ENCODE measurements around the gene GALNT11. TPM values are rescaled to one million over a fixed set of nuclear protein-coding genes. Genes with fewer than 3 reads are reported as not detected.

Gene GALNT11
- total and polyA plus RNA-seq, 9 of the 15 experiments (the other 6 are each of a cell fraction or from before 2014, with no cell fraction given): 8.2 to 59.5 (median 36.5) TPM

- CTCF ChIA-PET (ENCODE audit: low intra/inter-chr PET ratio): interaction anchor here (0.5 kb wide), 1 partner anchor 172 kb away, joined by 3 read pairs; no protein-coding TSS in a partner anchor
- 4% methylated on average over 12 of the region's 12 CpGs for WGBS (ENCODE audit: insufficient coverage, low coverage, missing lambda C conversion rate)
- no peaks in the 10 kb centered on the region for H3K9me1 ChIP-seq (ENCODE audit: control insufficient read depth, insufficient read depth, low read length)
- H3K9ac ChIP-seq (ENCODE audit: insufficient read depth in 1 of 2, low read depth in 2 of 2, low read length in 2 of 2): 0 out of 4 replicates have a peak overlapping the region, but pooled peaks of 1 of the 2 experiments have one; percentile 1
- H3K4me1 ChIP-seq (replicated peaks in 1 of 2; ENCODE audit: control insufficient read depth in 2 of 2, insufficient read depth in 2 of 2, low read length in 2 of 2): no peaks in the 10 kb centered on the region
- no peaks in the 10 kb centered on the region for H4K20me1 ChIP-seq (replicated peaks; ENCODE audit: control insufficient read depth, insufficient read depth, low read length)
- intact Hi-C loops (cut with micrococcal nuclease): loop anchor here (1.0 to 5.0 kb wide), 3 partner anchors 35 to 238 kb away; partner anchors contain the start of gene GALNT11
- H3K27me3 ChIP-seq (ENCODE audit: control insufficient read depth in 2 of 2, insufficient read depth in 2 of 2, low read length in 2 of 2): peaks cover 49 to 60% of the 10 kb centered on the region in 2 experiments
- BruUV-seq (replicated peaks): no TSS peak
- FAIRE-seq (peak; percentile 69), ATAC-seq (peak; percentile 97), DNase-seq (ENCODE audit: extremely low read depth in 1 of 4, low spot score in 3 of 4) (peak; percentile 29 to 71 (median 55))
- in situ Hi-C loops (cut with MboI): no loop called here
- H2AFZ ChIP-seq (ENCODE audit: low read depth, low read length): no peak overlapping the region
- no peaks in the 10 kb centered on the region for H3K9me3 ChIP-seq (replicated peaks; ENCODE audit: control insufficient read depth, insufficient read depth, low read depth, low read length)
- no peaks in the 10 kb centered on the region for H3K36me3 ChIP-seq (ENCODE audit: control insufficient read depth, insufficient read depth, low read length)
- no peaks in the 10 kb centered on the region for H3K79me2 ChIP-seq (ENCODE audit: control insufficient read depth, insufficient read depth, low read length)
- POLR2A ChIA-PET: no interaction called here
- no peak overlapping the region for H3K4me3 ChIP-seq
- no peak overlapping the region for H3K27ac ChIP-seq (ENCODE audit: extremely low read depth, low read depth, low read length)
- H3K4me2 ChIP-seq (ENCODE audit: insufficient read depth, low read length): no peak overlapping the region
- TF ChIP-seq ATF7 (IDR thresholded peaks at IDR 0.05) (peak; percentile 77; the same call in 1 of the 2 replicates), POLR2G (IDR thresholded peaks at IDR 0.05; ENCODE audit: low read depth, low read length) (no peak), SRF (CRISPR knock-in tag; IDR thresholded peaks at IDR 0.05) (no peak; a peak in 1 of 4 replicates), NFYB (IDR thresholded peaks at IDR 0.05; ENCODE audit: extremely low read depth, insufficient read length) (no peak), RBM14 (IDR thresholded peaks at IDR 0.05; ENCODE audit: borderline replicate concordance, insufficient read depth, low read depth, low read length) (no peak), RAD21 (CRISPR knock-in tag; conservative IDR thresholded peaks at IDR 0.05 in 1 of 2, IDR thresholded peaks at IDR 0.05 in 1 of 2) (peak; percentile 31 to 65; a peak in 3 of 4 replicates), KAT2B (IDR thresholded peaks at IDR 0.05; ENCODE audit: low read depth, low read length) (no peak), MLLT1 (IDR thresholded peaks at IDR 0.05) (0 out of 4 replicates have a peak, but pooled peaks of 1 of the 2 experiments have one; percentile 18), MEIS2 (IDR thresholded peaks at IDR 0.05; ENCODE audit: partially characterized antibody) (no peak), RNF2 (IDR thresholded peaks at IDR 0.05) (peak; percentile 38; the same call in 1 of the 2 replicates), ZNF764 (CRISPR knock-in tag; IDR thresholded peaks at IDR 0.05; ENCODE audit: low read depth) (no peak), SMC3 (conservative IDR thresholded peaks at IDR 0.05; ENCODE audit: insufficient read depth, low read depth, low read length) (0 out of 2 replicates have a peak, but pooled peaks have one; percentile 32), EHMT2 (IDR thresholded peaks at IDR 0.05) (peak; percentile 12; the same call in 1 of the 2 replicates), POLR2AphosphoS5 (IDR thresholded peaks at IDR 0.05; ENCODE audit: control insufficient read depth, insufficient read depth, low read depth, low read length) (no peak), DIDO1 (tag; IDR thresholded peaks at IDR 0.05; ENCODE audit: low read depth) (no peak), MCM2 (IDR thresholded peaks at IDR 0.05; ENCODE audit: low read depth) (no peak), RBM15 (IDR thresholded peaks at IDR 0.05; ENCODE audit: insufficient read depth, low read length) (no peak), ZBTB11 (CRISPR knock-in tag; IDR thresholded peaks at IDR 0.05) (no peak)
Observed at GRCh38 chr7:151992375-151992774, 33.1 kb upstream of the GALNT11 start.
